Esophagus muscularis mucosa (tissue), 3 donors: ENCODE results near the gene JMJD1C.

Experiments used
- CTCF ChIP-seq, 3 experiments: fragments of 200-600 bp in 2 of 3; fragments of 450-650 bp in 1 of 3; sonication (generic) in 2 of 3; IDR thresholded peaks; one replicate each; pipeline ENCODE4 v1.5.1; 2017 to 2019; ENCODE audit warnings: antibody characterized with exemption in 3 of 3, mild to moderate bottlenecking in 2 of 3, moderate library complexity in 1 of 3
- EP300 ChIP-seq: sonication (generic); formaldehyde crosslinking; IDR thresholded peaks from one replicate; pipeline ENCODE4 v1.6.1; 2017; ENCODE audit warnings: antibody characterized with exemption

GRCh38 chr10:63337455-63338251 lies 128.1 kb downstream of the JMJD1C start:
- TF ChIP-seq CTCF (IDR thresholded peaks at IDR 0.05) (no peak), EP300 (no peak)
